ENCODE results near the gene LEAP2. TPM values are rescaled to one million over a fixed set of nuclear protein-coding genes. Genes with fewer than 3 reads are reported as not detected.

Gene LEAP2
- total RNA-seq (2022; extraction: Qiagen RNA extraction; ENCODE audit: low read depth): 0.87 to 1.7 TPM (median 1.5 TPM) in 5 replicates

GRCh38 chr5:132873119-132873929 is at the start of gene LEAP2:
LEAP2 (plus strand) TSS chr5:132873668; CDS start chr5:132873695, 27 bp downstream.

GRCh38 chr5:132830436-132831094 is 42.9 kb upstream of the LEAP2 start, which contains the start of gene SHROOM1:
SHROOM1 (minus strand) TSS chr5:132830647; CDS start chr5:132826140, 4,507 bp downstream.

GRCh38 chr5:132866342-132867045 is 7.0 kb upstream of the LEAP2 start, which contains the start of the genes GDF9 and UQCRQ:
GDF9 (minus strand) TSS chr5:132866469; CDS start chr5:132864533, 1,936 bp downstream.
UQCRQ (plus strand) TSS chr5:132866642; CDS start chr5:132866882, 240 bp downstream.

Other genes starting within 250 kb of the LEAP2 start
- gene IL13, start 215.5 kb upstream of the LEAP2 start, total RNA-seq (2022; extraction: Qiagen RNA extraction; ENCODE audit: low read depth): 0.07 TPM in 1 of 5 replicates, not detected in the others
- gene IL4, start 199.7 kb upstream of the LEAP2 start, total RNA-seq (2022; extraction: Qiagen RNA extraction; ENCODE audit: low read depth): not detected in 5 replicates
- gene KIF3A, start 136.1 kb upstream of the LEAP2 start, total RNA-seq (2022; extraction: Qiagen RNA extraction; ENCODE audit: low read depth): 7.4 to 14.0 TPM (median 9.6 TPM) in 5 replicates
- 0.09 to 0.36 TPM (median 0.11 TPM) in 4 of 5 replicates, not detected in the other for gene CCNI2, start 126.2 kb upstream of the LEAP2 start, total RNA-seq (2022; extraction: Qiagen RNA extraction; ENCODE audit: low read depth)
- 17.3 to 21.5 TPM (median 18.5 TPM) in 5 replicates for gene SEPTIN8, start 96.4 kb upstream of the LEAP2 start, total RNA-seq (2022; extraction: Qiagen RNA extraction; ENCODE audit: low read depth)
- 0.08 to 0.17 TPM (median 0.15 TPM) in 4 of 5 replicates, not detected in the other for gene SOWAHA, start 60.4 kb upstream of the LEAP2 start, total RNA-seq (2022; extraction: Qiagen RNA extraction; ENCODE audit: low read depth)
- gene SHROOM1, start 43.0 kb upstream of the LEAP2 start, total RNA-seq (2022; extraction: Qiagen RNA extraction; ENCODE audit: low read depth): 7.8 to 11.0 TPM (median 9.6 TPM) in 5 replicates
- gene GDF9, start 7.2 kb upstream of the LEAP2 start, total RNA-seq (2022; extraction: Qiagen RNA extraction; ENCODE audit: low read depth): 0.17 to 0.56 TPM (median 0.24 TPM) in 5 replicates
- gene UQCRQ, start 7.0 kb upstream of the LEAP2 start, total RNA-seq (2022; extraction: Qiagen RNA extraction; ENCODE audit: low read depth): 386 to 557 TPM (median 512 TPM) in 5 replicates
- gene AFF4, start 90.0 kb downstream of the LEAP2 start, total RNA-seq (2022; extraction: Qiagen RNA extraction; ENCODE audit: low read depth): 17.2 to 23.8 TPM (median 20.5 TPM) in 5 replicates
- gene ZCCHC10, start 152.9 kb downstream of the LEAP2 start, total RNA-seq (2022; extraction: Qiagen RNA extraction; ENCODE audit: low read depth): 27.7 to 37.6 TPM (median 30.1 TPM) in 5 replicates
- 158 to 199 TPM (median 188 TPM) in 5 replicates for gene HSPA4, start 178.3 kb downstream of the LEAP2 start, total RNA-seq (2022; extraction: Qiagen RNA extraction; ENCODE audit: low read depth)